HTERT RPE-1 (cell line): Measurements from ENCODE around the gene FBXL17.
"Not testable (repeated sequence)": the region's sequence is repeated elsewhere in the genome, so short reads cannot be mapped to it uniquely, and the experiment has no call there.

Experiments
- in situ Hi-C: fragments of 300-500 bp; cut with MboI; formaldehyde crosslinking; loops from 4 replicates; pipeline ENCODE4 v1.14.3; 2020; ENCODE audit warnings: low sequenced_read_pairs

Gene FBXL17

DNA sequence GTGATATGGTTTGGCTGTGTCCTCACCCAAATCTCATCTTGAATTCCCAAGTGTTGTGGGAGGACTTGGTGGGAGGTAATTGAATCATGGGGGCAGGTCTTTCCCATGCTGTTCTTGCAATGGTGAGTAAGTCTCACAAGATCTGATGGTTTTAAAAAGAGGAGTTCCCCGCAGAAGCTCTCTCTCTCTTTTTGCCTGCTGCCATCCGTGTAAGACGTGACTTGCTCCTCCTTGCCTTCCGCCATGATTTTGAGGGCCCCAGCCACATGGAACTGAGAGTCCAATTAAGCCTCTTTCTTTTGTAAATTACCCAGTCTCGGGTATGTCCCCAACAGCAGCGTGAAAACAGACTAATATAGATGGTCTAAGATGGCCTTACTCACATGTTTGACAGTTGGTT lies 210.1 kb downstream of the FBXL17 start:
- in situ Hi-C loops: no loop called here

DNA sequence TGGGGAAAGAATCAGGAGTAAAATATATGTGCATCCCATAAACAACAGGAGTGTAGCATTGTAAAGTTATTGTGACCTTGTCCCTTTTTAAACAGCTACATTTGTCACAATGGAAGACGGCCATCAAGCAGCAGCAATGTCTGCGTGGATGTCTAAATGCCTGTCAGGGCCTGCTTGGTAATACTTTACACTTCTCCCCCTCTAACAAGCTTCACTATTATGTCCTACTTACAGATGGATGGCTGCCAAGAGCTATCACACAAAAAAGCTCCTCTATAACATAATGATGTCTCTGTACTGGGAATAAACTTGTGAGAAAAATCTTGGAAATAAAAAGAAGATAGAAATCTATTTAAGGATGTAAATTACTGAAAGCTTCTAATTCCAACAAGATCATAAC lies 213.0 kb downstream of the FBXL17 start:
- in situ Hi-C loops: no loop called here

DNA sequence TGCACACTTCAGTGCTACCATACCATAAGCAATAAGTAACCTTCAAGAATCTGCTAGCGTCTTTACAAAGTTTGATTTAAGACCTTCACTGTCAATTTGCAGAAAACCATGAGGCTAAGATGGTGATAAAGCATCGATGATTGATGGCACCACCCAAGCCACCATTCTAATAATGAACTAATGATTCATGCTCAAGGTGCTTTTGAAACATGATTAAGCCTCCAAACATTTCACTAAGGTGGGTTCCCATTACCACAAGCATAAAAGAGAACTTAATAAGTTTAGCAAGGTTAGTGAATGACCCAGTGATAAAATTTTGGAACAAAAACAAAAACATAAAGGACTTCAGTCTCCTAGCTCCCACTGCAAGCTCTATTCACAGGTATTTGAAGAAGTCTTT lies 214.7 kb downstream of the FBXL17 start:
- in situ Hi-C loops: no loop called here

DNA sequence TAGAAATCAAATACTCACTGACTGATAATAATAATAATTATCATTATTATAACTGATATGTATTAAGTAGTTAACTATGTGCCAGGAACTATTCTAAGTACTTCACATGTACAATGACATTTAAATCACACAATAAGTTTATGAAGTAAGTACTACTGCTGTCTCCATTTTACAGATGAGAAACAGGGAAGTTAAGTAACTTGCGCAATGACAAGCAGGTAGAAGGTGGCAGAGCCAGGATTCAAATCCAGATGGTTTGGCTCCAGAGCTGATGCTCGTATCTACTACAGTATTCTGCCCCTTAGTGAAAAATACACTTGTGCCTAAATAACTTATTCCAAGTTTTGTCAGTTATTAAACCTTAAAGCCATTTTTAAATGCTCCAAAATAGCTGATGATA lies 217.3 kb downstream of the FBXL17 start:
- in situ Hi-C loops: no loop called here

DNA sequence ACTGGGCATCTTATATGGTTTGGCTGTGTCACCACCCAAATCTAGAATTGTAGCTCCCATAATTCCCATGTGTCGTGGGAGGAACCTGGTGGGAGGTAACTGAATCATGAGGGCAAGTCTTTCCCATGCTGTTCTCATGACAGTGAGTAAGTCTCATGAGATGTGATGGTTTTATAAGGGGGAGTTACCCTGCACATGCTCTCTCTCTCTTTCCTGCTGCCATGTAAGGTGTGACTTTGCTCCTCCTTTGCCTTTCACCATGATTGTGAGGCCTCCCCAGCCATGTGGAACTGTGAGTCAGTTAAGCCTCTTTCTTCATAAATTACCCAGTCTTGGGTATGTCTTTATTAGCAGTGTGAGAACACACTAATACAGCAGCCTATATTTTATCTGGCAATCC lies 229.0 kb downstream of the FBXL17 start:
- in situ Hi-C loops: not testable (repeated sequence)

DNA sequence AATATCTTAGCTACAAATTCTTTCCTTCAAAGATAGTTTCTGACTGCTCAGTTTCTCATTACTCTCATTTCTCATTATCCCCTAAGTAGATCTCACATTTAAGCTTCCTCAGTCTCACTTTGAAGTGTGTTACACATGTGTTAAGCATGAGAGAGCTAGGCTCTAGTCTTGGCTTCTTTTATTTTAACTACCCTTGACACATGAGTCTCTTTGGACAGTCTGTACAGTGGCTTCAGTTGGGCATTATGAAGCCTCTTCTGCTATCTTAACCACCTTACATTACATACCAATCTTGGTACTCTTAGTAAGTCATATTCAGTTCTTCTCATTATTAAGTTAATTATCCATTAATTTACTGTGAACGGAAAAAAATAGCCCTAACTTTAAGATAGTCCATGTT lies 232.5 kb downstream of the FBXL17 start:
- in situ Hi-C loops: no loop called here

DNA sequence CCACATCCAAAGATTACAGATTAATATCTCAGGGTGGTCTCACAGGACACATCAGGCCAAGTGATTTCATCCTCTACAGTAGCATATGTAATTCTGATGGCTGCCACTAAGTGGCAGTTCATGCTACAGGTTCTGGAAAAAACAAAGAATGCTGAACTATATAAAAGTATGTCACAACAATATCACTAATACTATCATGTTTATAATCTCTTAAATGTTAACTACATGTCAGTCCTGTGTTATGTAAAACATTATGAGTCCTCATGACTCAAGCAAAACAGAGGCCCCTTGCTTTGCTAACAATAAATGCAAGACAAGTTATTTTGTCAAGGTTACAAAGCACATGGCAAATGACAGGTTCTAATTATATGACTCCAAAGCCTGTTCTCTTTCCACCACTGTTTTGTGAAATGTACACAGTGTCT lies 233.2 kb downstream of the FBXL17 start:
- in situ Hi-C loops: no loop called here

DNA sequence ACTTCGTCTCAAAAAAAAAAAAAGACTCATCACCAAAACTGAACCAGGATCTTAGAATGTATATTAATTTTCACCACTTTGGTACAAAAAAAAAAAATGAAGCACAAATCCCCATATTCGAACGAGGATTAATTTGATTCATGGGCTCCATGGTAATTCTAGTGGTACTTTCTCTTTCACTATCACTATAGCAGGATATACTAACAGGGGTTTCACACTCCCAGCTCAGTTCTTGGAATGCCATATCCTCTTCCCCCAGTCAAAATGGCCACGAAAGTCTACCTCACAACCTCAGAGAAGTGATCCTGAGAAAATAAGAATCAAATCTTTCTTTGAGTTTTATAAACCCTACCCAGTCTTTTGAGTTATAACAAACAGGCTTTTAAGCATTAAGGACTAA lies 235.7 kb downstream of the FBXL17 start:
- in situ Hi-C loops: no loop called here

DNA sequence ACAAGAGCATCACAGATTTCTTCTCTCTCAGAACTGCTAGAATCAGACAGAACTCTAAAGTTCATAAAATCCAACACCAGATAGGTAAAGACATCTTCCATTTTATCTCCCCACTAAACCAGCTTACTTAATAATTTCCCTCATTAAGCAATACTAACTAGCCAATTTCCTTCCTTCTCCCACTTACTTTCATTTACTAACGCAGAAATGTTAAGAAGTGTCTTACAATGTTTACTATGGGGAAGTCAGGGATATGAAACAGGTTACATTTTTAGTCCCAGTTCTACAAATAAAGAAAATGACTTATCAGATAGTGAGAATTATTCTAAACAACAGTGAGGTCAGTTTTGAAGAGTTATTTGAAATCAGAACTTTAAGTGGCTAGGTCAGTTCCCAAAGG lies 236.5 kb downstream of the FBXL17 start:
- in situ Hi-C loops: no loop called here

DNA sequence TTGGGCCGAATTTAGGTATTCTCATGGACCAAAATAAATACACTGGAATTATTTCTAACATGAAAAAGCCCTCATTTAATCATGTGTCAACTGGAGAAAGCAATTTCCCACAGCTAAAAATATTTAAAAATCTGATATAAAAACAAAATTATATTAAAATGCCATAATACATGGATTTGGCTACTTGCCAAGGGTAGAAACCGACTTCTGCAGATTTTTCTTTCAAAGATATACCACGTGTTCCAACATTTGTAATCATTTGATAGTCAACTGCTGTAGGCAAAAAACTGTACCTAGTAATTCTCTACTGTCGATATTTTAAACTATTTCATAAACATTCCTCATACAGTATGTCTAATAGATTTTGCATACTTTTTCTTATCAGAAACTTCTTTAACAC lies 237.6 kb downstream of the FBXL17 start:
- in situ Hi-C loops: no loop called here

DNA sequence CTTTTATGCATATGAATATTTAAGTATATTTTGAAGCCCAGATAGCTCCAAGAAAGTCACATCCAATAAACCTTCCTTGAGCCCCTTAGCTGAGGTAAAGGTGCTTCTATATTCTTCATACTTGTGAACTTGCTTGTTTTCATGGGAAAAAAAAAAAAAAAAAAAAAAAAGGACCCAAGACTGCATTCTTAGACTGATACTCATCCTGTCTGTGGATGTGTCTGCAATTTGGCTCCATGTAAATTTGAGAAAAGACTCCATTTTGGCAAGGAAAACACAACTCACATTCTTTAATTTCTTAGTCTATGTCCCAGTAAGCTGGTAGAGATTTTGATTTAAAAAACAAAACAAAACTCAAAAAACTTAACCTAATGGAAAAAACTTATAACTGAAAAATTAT lies 238.3 kb downstream of the FBXL17 start:
- in situ Hi-C loops: no loop called here

DNA sequence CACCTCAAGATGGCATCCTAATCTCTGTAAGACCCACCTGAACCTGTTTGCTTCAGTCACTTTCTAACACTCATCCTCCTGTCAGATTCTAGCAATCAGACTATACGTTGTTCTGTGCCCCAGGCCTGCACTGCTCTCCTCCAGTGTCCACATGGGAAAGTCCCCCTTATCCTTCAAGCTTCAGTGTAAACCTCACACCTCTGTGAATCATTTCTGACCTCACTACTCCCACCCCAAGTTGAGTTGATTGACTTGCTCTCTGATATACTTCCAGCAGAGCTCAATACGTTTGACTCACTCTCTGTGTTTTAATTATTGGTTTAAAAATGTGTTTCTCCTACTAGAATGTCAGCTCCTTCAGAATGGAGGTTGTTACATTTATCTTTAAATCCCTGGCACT lies 240.2 kb downstream of the FBXL17 start:
- in situ Hi-C loops: no loop called here

DNA sequence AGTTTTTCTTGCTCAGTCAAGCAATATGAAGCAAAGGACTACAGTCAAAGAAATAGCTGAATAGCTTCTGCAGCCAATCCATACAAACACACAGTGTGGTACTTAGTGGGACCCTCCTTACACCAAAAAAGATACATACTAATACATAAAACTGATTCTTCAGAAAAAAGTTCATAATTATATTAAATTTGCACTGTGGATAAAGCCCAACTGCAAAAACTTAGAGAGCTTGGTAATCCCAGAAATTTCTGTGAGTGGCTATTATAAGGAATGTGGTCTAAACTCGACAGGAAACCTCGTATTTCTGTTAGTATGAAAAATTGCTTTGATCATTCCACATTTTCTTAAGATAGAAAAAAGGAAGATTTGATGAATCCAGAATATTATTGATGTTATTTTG lies 245.4 kb downstream of the FBXL17 start:
- in situ Hi-C loops: no loop called here

DNA sequence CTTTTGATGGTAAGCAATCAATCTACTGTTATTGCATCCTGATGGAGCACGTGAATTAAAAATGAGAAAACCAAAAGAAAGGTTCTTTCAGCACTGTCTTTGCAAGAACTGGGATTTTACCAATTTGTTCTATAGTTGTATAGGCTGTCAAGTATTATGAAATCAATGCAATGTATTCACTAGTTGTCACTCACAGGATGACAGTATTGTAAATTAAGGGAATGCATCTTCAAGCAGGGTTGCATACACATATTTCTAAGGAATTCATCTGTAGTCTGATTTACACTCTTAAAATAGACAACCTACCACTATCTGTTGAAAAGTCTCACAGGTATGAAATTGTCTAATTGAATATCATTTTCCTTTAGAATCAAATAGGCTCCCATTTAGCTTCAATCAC lies 252.8 kb downstream of the FBXL17 start:
- in situ Hi-C loops: no loop called here

DNA sequence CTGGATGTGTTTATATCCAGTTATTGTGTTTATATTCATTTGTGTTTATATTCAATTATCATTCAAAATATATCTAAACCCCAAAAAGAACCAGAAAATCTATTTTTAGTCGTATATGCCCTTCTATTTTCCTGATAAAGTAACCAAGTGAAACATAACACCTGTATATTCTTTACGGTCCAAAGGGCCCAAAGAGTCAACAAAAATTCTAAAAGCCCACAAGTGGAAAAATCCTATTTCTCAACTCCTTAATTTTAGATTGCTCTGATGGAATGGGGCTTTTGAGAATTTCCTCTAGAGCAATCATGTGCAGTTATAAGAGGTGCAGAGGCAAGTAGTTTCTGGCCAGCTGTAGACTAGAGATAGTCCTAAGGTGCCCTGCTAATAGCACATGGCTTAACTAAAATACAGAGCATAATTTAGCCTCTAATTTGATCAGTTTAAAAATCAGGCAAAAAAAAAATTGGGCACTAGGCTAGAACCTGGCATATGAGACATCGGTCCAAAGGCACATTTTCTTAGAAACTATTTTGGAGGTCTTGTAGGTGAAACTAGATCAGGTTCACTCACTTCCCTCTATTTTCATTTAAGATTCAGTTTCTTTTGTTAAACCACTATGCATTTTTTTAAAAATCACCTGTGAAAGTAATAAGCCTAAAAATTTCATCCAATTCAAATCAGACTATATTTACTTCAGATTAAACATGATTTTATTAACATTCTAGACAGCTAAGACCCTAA lies 256.0 kb downstream of the FBXL17 start:
- in situ Hi-C loops: no loop called here

DNA sequence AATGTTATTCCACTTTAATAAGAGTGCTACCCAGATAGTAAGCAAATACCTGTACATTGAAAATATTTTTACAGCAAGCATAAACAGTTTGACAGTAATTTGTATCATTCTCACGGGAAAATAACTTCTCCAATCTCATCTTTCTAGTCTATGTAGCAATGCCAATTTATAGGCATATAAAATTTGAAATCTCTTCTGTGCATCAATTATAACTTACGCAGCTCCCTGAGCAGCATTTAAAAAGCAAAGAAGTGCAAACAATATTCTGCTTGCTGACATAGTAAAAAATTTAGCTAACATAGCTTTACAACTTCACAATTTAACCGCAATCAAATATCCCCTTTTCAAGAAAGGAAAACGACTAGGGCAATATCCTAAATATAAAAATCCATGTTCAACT lies 257.3 kb downstream of the FBXL17 start:
- in situ Hi-C loops: no loop called here

DNA sequence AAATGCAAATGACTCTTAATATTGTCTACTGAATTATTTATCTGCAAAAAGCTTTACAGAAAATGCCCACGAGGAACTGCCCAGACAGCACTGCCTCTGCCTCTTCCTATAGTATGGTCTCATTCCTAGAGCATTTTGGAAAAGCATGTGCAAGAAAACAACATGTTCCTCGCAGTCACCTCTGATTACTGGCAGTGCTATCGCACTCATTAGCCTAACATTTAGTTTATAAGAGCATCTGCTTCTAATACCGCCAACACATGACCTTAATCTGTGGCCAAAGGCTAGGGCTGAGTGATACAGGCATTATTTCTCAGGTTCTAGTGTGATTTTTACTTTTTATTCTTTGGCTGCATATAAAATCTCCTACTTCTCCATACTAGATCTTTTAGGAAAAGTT lies 259.2 kb downstream of the FBXL17 start:
- in situ Hi-C loops: no loop called here

DNA sequence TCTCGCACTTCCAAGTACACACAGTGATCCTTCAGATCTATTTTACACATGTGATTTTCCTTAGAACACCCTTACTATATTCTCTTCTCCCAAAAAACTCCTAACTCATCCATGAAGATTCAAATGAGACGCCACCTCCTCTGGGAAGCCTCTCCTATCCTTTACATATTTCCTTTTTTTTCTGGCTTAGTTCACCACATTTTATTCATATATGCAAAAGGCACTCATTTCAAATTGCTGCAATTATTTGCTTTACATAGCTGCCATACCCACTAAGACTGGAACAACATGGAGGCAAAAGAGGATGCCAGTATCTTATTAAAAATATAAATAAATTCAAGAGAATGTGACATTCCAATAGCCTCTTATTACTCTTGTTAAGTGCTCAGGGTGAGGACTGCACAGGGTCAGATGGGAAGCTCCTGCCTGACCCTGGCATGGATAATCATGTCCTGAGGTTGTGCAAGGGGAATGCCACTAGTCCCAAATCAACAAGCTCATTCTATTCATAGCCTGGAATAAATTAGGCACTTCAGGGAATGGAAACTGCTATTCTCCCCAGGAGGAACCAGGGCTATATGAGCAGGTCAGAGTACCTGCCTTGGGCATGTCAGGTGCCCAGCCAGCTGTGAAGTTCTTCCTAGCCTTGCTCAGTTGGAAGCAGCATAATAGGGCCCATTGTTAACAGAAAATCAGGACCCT lies 262.9 kb downstream of the FBXL17 start:
- in situ Hi-C loops: no loop called here

DNA sequence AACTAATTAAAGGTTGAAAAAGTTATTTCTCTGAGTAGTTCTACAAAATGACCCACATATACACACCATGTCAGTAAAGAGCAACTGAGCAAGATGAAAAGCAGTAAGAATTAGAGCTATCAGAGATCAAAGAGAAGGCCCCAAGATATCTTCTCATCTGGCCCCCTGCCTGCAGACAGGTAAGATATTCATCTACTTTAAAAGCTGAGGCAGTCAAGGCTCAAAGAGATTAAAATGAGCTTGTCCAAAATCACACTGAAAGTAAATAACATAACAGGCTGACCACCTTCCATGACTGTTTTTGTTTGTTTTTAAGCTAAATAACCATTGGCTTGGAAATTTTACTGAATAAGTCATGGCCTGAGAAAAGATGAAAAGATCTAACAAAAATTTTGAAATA lies 266.2 kb downstream of the FBXL17 start:
- in situ Hi-C loops: no loop called here

DNA sequence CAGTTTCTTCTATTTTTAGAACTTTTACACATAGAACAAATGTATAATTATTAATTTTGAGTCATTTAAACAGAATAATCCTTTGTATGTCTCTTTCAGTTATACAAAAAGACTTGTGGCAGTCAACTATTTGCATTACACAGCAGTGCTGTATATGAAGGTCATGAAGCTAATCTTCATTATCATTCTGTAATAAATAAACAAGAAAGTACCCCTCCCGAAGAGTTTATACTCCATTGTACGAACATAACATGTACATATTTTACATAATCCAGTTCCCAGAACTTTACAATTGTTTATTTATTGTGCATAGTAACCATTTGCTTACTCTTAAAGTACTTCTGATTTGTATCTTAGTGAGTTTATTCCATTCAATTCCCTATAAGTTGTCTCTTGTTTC lies 267.9 kb downstream of the FBXL17 start:
- in situ Hi-C loops: no loop called here

DNA sequence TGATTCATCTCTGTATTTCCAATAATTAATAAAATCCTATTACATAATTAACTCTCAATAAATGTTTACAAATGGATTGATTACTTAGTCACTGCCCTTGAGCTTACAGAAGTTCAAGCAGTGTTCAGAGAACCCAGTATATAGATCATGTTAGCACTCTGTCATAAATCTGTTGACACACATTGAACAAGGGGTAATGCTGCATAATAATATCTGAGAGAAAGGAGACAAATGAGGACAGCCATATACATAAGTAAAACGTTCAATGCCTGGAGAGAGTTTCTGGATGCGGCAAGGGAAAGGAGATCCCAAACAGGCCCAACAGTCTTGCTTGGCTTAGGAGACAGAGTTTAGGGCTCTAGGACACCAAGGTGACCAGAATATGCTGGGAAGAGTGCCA lies 270.2 kb downstream of the FBXL17 start:
- in situ Hi-C loops: no loop called here

DNA sequence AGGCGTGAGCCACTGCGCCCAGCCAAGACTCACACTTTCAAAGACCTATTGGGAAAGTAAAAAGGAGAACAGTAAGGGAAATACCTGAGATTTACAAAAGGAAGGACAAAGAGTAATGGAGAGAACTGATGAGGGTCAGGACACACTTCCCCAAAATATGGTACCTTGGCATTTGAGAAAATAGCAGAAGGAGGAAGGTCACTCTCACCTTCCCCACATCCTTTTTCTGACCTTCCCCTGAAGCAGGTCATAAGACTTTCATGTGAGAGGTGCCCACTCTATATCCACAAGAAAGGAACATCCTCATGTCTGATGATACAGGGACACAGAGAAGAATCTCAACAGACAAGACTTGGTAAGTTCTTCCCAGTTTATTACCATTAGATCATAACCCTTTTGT lies 272.8 kb downstream of the FBXL17 start:
- in situ Hi-C loops: no loop called here

DNA sequence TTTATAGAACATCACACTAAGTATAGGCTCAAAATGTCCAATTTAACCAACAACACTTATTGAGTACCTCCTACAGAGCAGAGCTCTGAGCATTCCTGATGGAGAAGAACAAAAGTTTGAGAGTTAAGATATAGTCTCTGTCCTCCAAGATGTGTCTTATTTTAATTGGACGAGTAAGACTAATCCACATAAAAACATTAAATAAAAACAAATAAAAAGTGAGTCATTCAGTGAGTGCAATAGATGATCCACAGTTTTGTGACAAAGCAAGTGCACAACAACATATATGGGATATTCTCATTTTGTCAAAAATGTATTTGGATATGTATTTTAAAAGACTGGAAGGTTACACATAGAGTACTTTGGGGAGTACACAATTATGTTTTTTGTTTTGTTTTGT lies 277.4 kb downstream of the FBXL17 start:
- in situ Hi-C loops: no loop called here
